HepG2 (cell line): ENCODE results near the gene KLHL3. TPM values are rescaled to one million over a fixed set of nuclear protein-coding genes. Genes with fewer than 3 reads are reported as not detected.

Experiments
- ATAC-seq: fragments of 200-7000 bp; cut with Tn5 transposase; 3 replicates; pipeline ENCODE4 v1.9.1; 2020; ENCODE audit warnings: mild to moderate bottlenecking, moderate library complexity
- BruUV-seq: library from RNA; stranded (reverse); fragments of 400-500 nt; replicated peaks from 2 replicates; lab custom pipeline; 2021; lab: Mats Ljungman, UMichigan
- CTCF ChIA-PET: fragments of 300-600 bp; formaldehyde crosslinking; extraction: SDS; loops from one replicate; lab custom pipeline; 2021; ENCODE audit warnings: low total read pairs, inconsistent platforms, low intra/inter-chr PET ratio; lab: Yijun Ruan, JAX
- POLR2A ChIA-PET: fragments of 350-600 bp; sonication (Branson Sonifier 250); formaldehyde crosslinking; loops from one replicate; lab custom pipeline; 2020; ENCODE audit warnings: antibody characterized with exemption, inconsistent platforms; lab: Yijun Ruan, JAX
- DNase-seq: peaks from one replicate; pipeline ENCODE4 v3.0.0-alpha.2; 2015; ENCODE audit warnings: low spot score
- FAIRE-seq: peaks from 3 replicates; lab custom pipeline; 2011; peaks lifted over from hg19 to GRCh38; lab: Jason Lieb, UNC
- H2AFZ ChIP-seq: one replicate; pipeline ENCODE4 v1.6.1; 2011; ENCODE audit warnings: low read length, inconsistent platforms
- H3K27ac ChIP-seq: fragments of 300-600 bp; 3 replicates; pipeline ENCODE4 v1.8.0; 2011; ENCODE audit warnings: mixed run types, mild to moderate bottlenecking, mixed read lengths, low read length, inconsistent platforms; ENCODE audit not compliant: insufficient read depth; ENCODE audit errors: extremely low read length
- H3K27me3 ChIP-seq, 2 experiments: fragments of 200-600 bp in 1 of 2; 2 replicates in 1 of 2; 3 replicates in 1 of 2; pipeline versions ENCODE4 v1.6.0 to v1.8.0; 2011; ENCODE audit warnings: low read length in 2 of 2, mild to moderate bottlenecking in 2 of 2, moderate library complexity in 2 of 2, inconsistent platforms in 1 of 2; ENCODE audit not compliant: insufficient read depth in 2 of 2, control insufficient read depth in 1 of 2
- H3K36me3 ChIP-seq, 2 experiments: fragments of 200-600 bp in 1 of 2; replicated peaks in 1 of 2; 2 replicates in 1 of 2; 3 replicates in 1 of 2; pipeline versions ENCODE4 v1.5.1 to v1.8.0; 2011; ENCODE audit warnings: low read length in 2 of 2, inconsistent platforms in 1 of 2; ENCODE audit not compliant: insufficient read depth in 2 of 2, control insufficient read depth in 1 of 2
- H3K4me1 ChIP-seq: 2 replicates; pipeline ENCODE4 v1.5.1; 2012; ENCODE audit warnings: low read length, inconsistent platforms; ENCODE audit not compliant: insufficient read depth
- H3K4me2 ChIP-seq: 2 replicates; pipeline ENCODE4 v1.6.0; 2011; ENCODE audit warnings: low read depth, low read length, inconsistent platforms
- H3K4me3 ChIP-seq, 3 experiments: fragments of 200-600 bp in 1 of 3; sonication (generic), shearing (Covaris generic) in 1 of 3; replicated peaks in 1 of 3; 2 replicates each; pipeline ENCODE4 v1.5.1; 2011 to 2016; ENCODE audit warnings: low read length in 3 of 3, inconsistent platforms in 2 of 3, low read depth in 2 of 3, mild to moderate bottlenecking in 2 of 3, control low read depth in 1 of 3, mixed read lengths in 1 of 3; ENCODE audit not compliant: insufficient read depth in 1 of 3
- H3K79me2 ChIP-seq: one replicate; pipeline ENCODE4 v1.6.1; 2011; ENCODE audit warnings: low read length, inconsistent platforms; ENCODE audit not compliant: insufficient read depth
- H3K9ac ChIP-seq: 2 replicates; pipeline ENCODE4 v1.6.0; 2011; ENCODE audit warnings: mild to moderate bottlenecking, low read depth, low read length, inconsistent platforms; ENCODE audit not compliant: insufficient read depth
- H3K9me3 ChIP-seq: 2 replicates; pipeline ENCODE4 v1.5.1; 2012; ENCODE audit warnings: mild to moderate bottlenecking, low read length
- H4K20me1 ChIP-seq: 2 replicates; pipeline ENCODE4 v1.6.0; 2011; ENCODE audit warnings: inconsistent platforms, mild to moderate bottlenecking, low read length, moderate library complexity; ENCODE audit not compliant: insufficient read depth
- DPF2 ChIP-seq: sonication (generic); formaldehyde crosslinking; IDR thresholded peaks from 2 replicates; pipeline ENCODE4 v1.4.0; 2020; ENCODE audit warnings: mild to moderate bottlenecking, low read depth, missing genetic modification reagents, borderline replicate concordance
- FOXP1 ChIP-seq, 2 experiments: fragments of 450-650 bp in 1 of 2; IDR thresholded peaks; 2 replicates each; pipeline ENCODE4 v1.6.1; 2017 to 2018; ENCODE audit warnings: antibody characterized with exemption in 1 of 2
- GTF3A ChIP-seq: sonication (generic); formaldehyde crosslinking; conservative IDR thresholded peaks from 2 replicates; pipeline ENCODE4 v1.4.0; 2020; ENCODE audit warnings: mild to moderate bottlenecking, missing genetic modification reagents
- JUNB ChIP-seq: sonication (generic); formaldehyde crosslinking; IDR thresholded peaks from 2 replicates; pipeline ENCODE4 v1.8.0; 2022; ENCODE audit warnings: missing genetic modification reagents, mild to moderate bottlenecking, borderline replicate concordance
- MAFG ChIP-seq: sonication (generic); formaldehyde crosslinking; IDR thresholded peaks from 2 replicates; pipeline ENCODE4 v1.5.1; 2020; ENCODE audit warnings: mild to moderate bottlenecking, missing genetic modification reagents
- MEIS1 ChIP-seq: sonication (generic); formaldehyde crosslinking; IDR thresholded peaks from 2 replicates; pipeline ENCODE4 v1.9.0; 2021; ENCODE audit warnings: mild to moderate bottlenecking, missing genetic modification reagents, moderate library complexity, borderline replicate concordance
- NFRKB ChIP-seq: fragments of 450-650 bp; IDR thresholded peaks from 2 replicates; pipeline ENCODE4 v1.6.1; 2017
- TEF ChIP-seq: sonication (generic); formaldehyde crosslinking; IDR thresholded peaks from 2 replicates; pipeline ENCODE4 v1.5.0; 2020; ENCODE audit warnings: missing genetic modification reagents
- UBTF ChIP-seq: sonication (generic); formaldehyde crosslinking; IDR thresholded peaks from 2 replicates; pipeline ENCODE4 v1.4.0; 2020; ENCODE audit warnings: mild to moderate bottlenecking, missing genetic modification reagents
- ZBTB1 ChIP-seq: sonication (generic); formaldehyde crosslinking; IDR thresholded peaks from 2 replicates; pipeline ENCODE4 v1.4.0; 2020; ENCODE audit warnings: missing genetic modification reagents, borderline replicate concordance
- ZMAT5 ChIP-seq: sonication (generic); formaldehyde crosslinking; IDR thresholded peaks from 2 replicates; pipeline ENCODE4 v1.5.0; 2020; ENCODE audit warnings: mild to moderate bottlenecking, low read depth, missing genetic modification reagents, borderline replicate concordance
- ZNF17 ChIP-seq: sonication (generic); formaldehyde crosslinking; IDR thresholded peaks from 2 replicates; pipeline ENCODE4 v1.5.0; 2020; ENCODE audit warnings: mild to moderate bottlenecking, missing genetic modification reagents
- ZNF256 ChIP-seq: sonication (generic); formaldehyde crosslinking; conservative IDR thresholded peaks from 2 replicates; pipeline ENCODE4 v1.4.0; 2020; ENCODE audit warnings: missing genetic modification reagents
- ZNF317 ChIP-seq: sonication (generic); formaldehyde crosslinking; IDR thresholded peaks from 2 replicates; pipeline ENCODE4 v1.5.0; 2020; ENCODE audit warnings: mild to moderate bottlenecking, missing genetic modification reagents
- ZNF883 ChIP-seq: sonication (generic); formaldehyde crosslinking; IDR thresholded peaks from 2 replicates; pipeline ENCODE4 v1.5.1; 2020; ENCODE audit warnings: mild to moderate bottlenecking, missing genetic modification reagents; ENCODE audit errors: not compliant biosample characterization
- WGBS: methylation state at CpG from one replicate; pipeline ENCODE4 v1.1.6; 2017; ENCODE audit warnings: low lambda C conversion rate; 5-methylcytosine and 5-hydroxymethylcytosine counted together
- in situ Hi-C: cut with HindIII; loops from 2 replicates; pipeline ENCODE4 v1.10.0; 2017; ENCODE audit warnings: low pct_unique_long_range_greater_than_20kb; ENCODE audit not compliant: extremely low pct_ligation_motif_present
- intact Hi-C: fragments of 100-400 bp; cut with micrococcal nuclease; formaldehyde crosslinking; loops from one replicate; pipeline ENCODE4 v1.10.0; 2022; ENCODE audit not compliant: unreplicated experiment
- polyA plus RNA-seq, 8 experiments: library from polyadenylated mRNA; depleted of rRNA in 3 of 8; stranded (reverse) in 7 of 8; unstranded in 1 of 8; fragments of >200 nt; fragmentation: Illumina TruSeq in 4 of 8; extraction: Trizol in 4 of 8; gene quantifications; 2 replicates each; pipeline versions ENCODE4 v1.2.1 to v1.2.3, GENCODE V29; 2011 to 2016; ENCODE audit warnings: low read depth in 4 of 8, missing spikeins in 1 of 8, mixed read lengths in 1 of 8; ENCODE audit not compliant: insufficient read depth in 1 of 8
- total RNA-seq, 5 experiments: library from RNA; depleted of rRNA; stranded (reverse); fragments of >200 nt; fragmentation: Illumina TruSeq; extraction: Trizol; gene quantifications; 2 replicates each; pipeline ENCODE4 v1.2.3, GENCODE V29; 2016; ENCODE audit warnings: low read depth in 1 of 5

KLHL3 gene
- total and polyA plus RNA-seq, 2 of the 13 experiments (the other 11 are each of a cell fraction or from before 2014, with no cell fraction given): 0.02 to 0.08 TPM

GRCh38 chr5:137604348-137605095 is 131.4 kb downstream of the KLHL3 start:
- Histone ChIP-seq H3K4me1 (no peaks in the 10 kb centered on the region), H4K20me1 (0 out of 2 replicates have a peak, but pooled peaks cover 3% of the 10 kb centered on the region), H3K79me2 (no peaks in the 10 kb centered on the region), H3K27ac (no peak overlapping the region), H3K9ac (no peak overlapping the region), H2AFZ (no peak overlapping the region), H3K4me3 (no peak overlapping the region), H3K36me3 (no peaks in the 10 kb centered on the region), H3K9me3 (no peaks in the 10 kb centered on the region), H3K4me2 (no peak overlapping the region), H3K27me3 (peaks cover 2 to 23% of the 10 kb centered on the region in 2 experiments; a peak in 2 of 5 replicates)
- in situ Hi-C loops: no loop called here
- TF ChIP-seq ZBTB1 (no peak), FOXP1 (IDR thresholded peaks at IDR 0.05) (no peak), FOXP1 (CRISPR knock-in tag; IDR thresholded peaks at IDR 0.05) (no peak), MAFG (CRISPR knock-in tag) (no peak), ZNF317 (no peak), ZNF17 (CRISPR knock-in tag) (no peak), NFRKB (no peak), JUNB (CRISPR knock-in tag) (no peak)
- DNase-seq (no peak), ATAC-seq (no peak), FAIRE-seq (no peak)
- 12% methylated on average over 9 of the region's 9 CpGs for WGBS
- CTCF ChIA-PET: no interaction called here
- intact Hi-C loops: no loop called here
- BruUV-seq: no TSS peak
- POLR2A ChIA-PET: no interaction called here

GRCh38 chr5:137603891-137604290 is 132.0 kb downstream of the KLHL3 start:
- in situ Hi-C loops: no loop called here
- no peak for FAIRE-seq
- POLR2A ChIA-PET: no interaction called here
- TF ChIP-seq ZNF256 (CRISPR knock-in tag): no peak
- no peak for TF ChIP-seq MEIS1
- no peak for TF ChIP-seq DPF2
- TF ChIP-seq TEF: no peak
- no peak for TF ChIP-seq ZNF883
- no peak for TF ChIP-seq UBTF (CRISPR knock-in tag)
- TF ChIP-seq GTF3A (CRISPR knock-in tag): no peak
- no peak for TF ChIP-seq ZMAT5 (CRISPR knock-in tag)

More at GRCh38 chr5:137603891-137604290, 132.0 kb downstream of the KLHL3 start:
- H3K4me2 ChIP-seq: no peak overlapping the region
- H3K9me3 ChIP-seq: no peaks in the 10 kb centered on the region
- no peak overlapping the region for H3K4me3 ChIP-seq
- intact Hi-C loops: no loop called here
- no peaks in the 10 kb centered on the region for H3K4me1 ChIP-seq
- 0% methylated on average over 1 of the region's 1 CpG for WGBS
- CTCF ChIA-PET: no interaction called here
- H3K27me3 ChIP-seq: peaks cover 2 to 30% of the 10 kb centered on the region in 2 experiments; a peak in 2 of 5 replicates
- H3K79me2 ChIP-seq: no peaks in the 10 kb centered on the region
- H2AFZ ChIP-seq: no peak overlapping the region
- BruUV-seq: no TSS peak
- ATAC-seq (no peak), DNase-seq (no peak)
- 0 out of 2 replicates have a peak, but pooled peaks cover 3% of the 10 kb centered on the region for H4K20me1 ChIP-seq
- no peaks in the 10 kb centered on the region for H3K36me3 ChIP-seq
- no peak overlapping the region for H3K27ac ChIP-seq
- no peak overlapping the region for H3K9ac ChIP-seq
